ENCODE data around the gene FBXO28.

The FBXO28 gene

GRCh38 chr1:224169718-224170270, 55.9 kb downstream of the FBXO28 start:
- DNase-seq, result no peak
- Histone ChIP-seq H2AFZ (ENCODE audit: low read length) (no peak overlapping the region), H3K79me2 (ENCODE audit: low read length) (no peaks in the 10 kb centered on the region), H3K9me3 (replicated peaks; ENCODE audit: insufficient read depth, low read length) (no peaks in the 10 kb centered on the region), H3K27me3 (replicated peaks; ENCODE audit: insufficient read depth, low read length) (no peaks in the 10 kb centered on the region), H3F3A (ENCODE audit: insufficient read depth, low read length) (peaks cover 8% of the 10 kb centered on the region), H3K27ac (ENCODE audit: low read length) (no peak overlapping the region), H3K36me3 (replicated peaks; ENCODE audit: insufficient read depth, low read length) (no peaks in the 10 kb centered on the region), H3K9me2 (replicated peaks; ENCODE audit: insufficient read depth, low read length) (no peaks in the 10 kb centered on the region), H3K4me1 (ENCODE audit: low read length) (peaks cover 15% of the 10 kb centered on the region), H3K4me2 (ENCODE audit: low read depth, low read length) (peak overlapping the region; percentile 65; the same call in 1 of the 2 replicates), H3K9ac (ENCODE audit: low read length) (no peak overlapping the region), H3K4me3 (ENCODE audit: low read length) (no peak overlapping the region), H4K20me1 (ENCODE audit: insufficient read depth, low read length) (no peaks in the 10 kb centered on the region)
- TF ChIP-seq EZH2phosphoT487 (IDR thresholded peaks at IDR 0.05; ENCODE audit: low read length) (no peak), CTCF (IDR thresholded peaks at IDR 0.05; ENCODE audit: low read length) (no peak), EZH2 (optimal IDR thresholded peaks at IDR 0.05; ENCODE audit: low read depth, low read length) (no peak)

GRCh38 chr1:224170343-224170742, 56.4 kb downstream of the FBXO28 start:
- no peak overlapping the region for H3K27ac ChIP-seq (ENCODE audit: low read length)
- TF ChIP-seq EZH2phosphoT487 (IDR thresholded peaks at IDR 0.05; ENCODE audit: low read length) (no peak), EZH2 (optimal IDR thresholded peaks at IDR 0.05; ENCODE audit: low read depth, low read length) (no peak), CTCF (IDR thresholded peaks at IDR 0.05; ENCODE audit: low read length) (no peak)
- no peaks in the 10 kb centered on the region for H4K20me1 ChIP-seq (ENCODE audit: insufficient read depth, low read length)
- H3K79me2 ChIP-seq (ENCODE audit: low read length), result no peaks in the 10 kb centered on the region
- H3K9ac ChIP-seq (ENCODE audit: low read length), result no peak overlapping the region
- no peak overlapping the region for H3K4me3 ChIP-seq (ENCODE audit: low read length)
- no peaks in the 10 kb centered on the region for H3K27me3 ChIP-seq (replicated peaks; ENCODE audit: insufficient read depth, low read length)
- H2AFZ ChIP-seq (ENCODE audit: low read length), result no peak overlapping the region
- no peak overlapping the region for H3K4me2 ChIP-seq (ENCODE audit: low read depth, low read length)
- no peaks in the 10 kb centered on the region for H3K9me2 ChIP-seq (replicated peaks; ENCODE audit: insufficient read depth, low read length)
- H3K36me3 ChIP-seq (replicated peaks; ENCODE audit: insufficient read depth, low read length), result no peaks in the 10 kb centered on the region
- DNase-seq, result no peak
- peaks cover 8% of the 10 kb centered on the region for H3F3A ChIP-seq (ENCODE audit: insufficient read depth, low read length)
- no peaks in the 10 kb centered on the region for H3K9me3 ChIP-seq (replicated peaks; ENCODE audit: insufficient read depth, low read length)
- H3K4me1 ChIP-seq (ENCODE audit: low read length), result peaks cover 15% of the 10 kb centered on the region

- Histone ChIP-seq H3K79me2 (ENCODE audit: low read length) (no peaks in the 10 kb centered on the region), H3K4me3 (ENCODE audit: low read length) (no peak overlapping the region), H3K4me1 (ENCODE audit: low read length) (peaks cover 15% of the 10 kb centered on the region), H2AFZ (ENCODE audit: low read length) (no peak overlapping the region), H3F3A (ENCODE audit: insufficient read depth, low read length) (peaks cover 8% of the 10 kb centered on the region), H3K27ac (ENCODE audit: low read length) (no peak overlapping the region), H3K27me3 (replicated peaks; ENCODE audit: insufficient read depth, low read length) (no peaks in the 10 kb centered on the region), H4K20me1 (ENCODE audit: insufficient read depth, low read length) (no peaks in the 10 kb centered on the region), H3K9me3 (replicated peaks; ENCODE audit: insufficient read depth, low read length) (no peaks in the 10 kb centered on the region), H3K9ac (ENCODE audit: low read length) (no peak overlapping the region), H3K36me3 (replicated peaks; ENCODE audit: insufficient read depth, low read length) (no peaks in the 10 kb centered on the region), H3K9me2 (replicated peaks; ENCODE audit: insufficient read depth, low read length) (no peaks in the 10 kb centered on the region), H3K4me2 (ENCODE audit: low read depth, low read length) (no peak overlapping the region)
- peak; percentile 59 for DNase-seq
- TF ChIP-seq EZH2phosphoT487 (IDR thresholded peaks at IDR 0.05; ENCODE audit: low read length) (no peak), CTCF (IDR thresholded peaks at IDR 0.05; ENCODE audit: low read length) (peak; percentile 51), EZH2 (optimal IDR thresholded peaks at IDR 0.05; ENCODE audit: low read depth, low read length) (no peak)
These were observed 57.0 kb downstream of the FBXO28 start for GRCh38 chr1:224170748-224171478.
